ENCODE data around the gene CNTN2.

GRCh38 chr1:205069371-205070125 is 26.5 kb downstream of the CNTN2 start:
- no peak for TF ChIP-seq CTCF (IDR thresholded peaks at IDR 0.05; ENCODE audit: poor library complexity, severe bottlenecking)
- no peak for TF ChIP-seq RAD21 (conservative IDR thresholded peaks at IDR 0.05)
- no peak for TF ChIP-seq EP300 (conservative IDR thresholded peaks at IDR 0.05; ENCODE audit: poor library complexity, severe bottlenecking)
- no peak for TF ChIP-seq POLR2AphosphoS5 (IDR thresholded peaks at IDR 0.05)

Data from neural cell (in vitro differentiated cells).